CD4-positive, alpha-beta T cell treated with Interleukin-4 for 1 hour (primary cell): Measurements from ENCODE around the gene NUMBL.

Experiments used
- DNase-seq, 2 donors: peaks; one replicate each; pipeline ENCODE4 v3.0.0-alpha.2; 2020 to 2022

The NUMBL gene

DNA sequence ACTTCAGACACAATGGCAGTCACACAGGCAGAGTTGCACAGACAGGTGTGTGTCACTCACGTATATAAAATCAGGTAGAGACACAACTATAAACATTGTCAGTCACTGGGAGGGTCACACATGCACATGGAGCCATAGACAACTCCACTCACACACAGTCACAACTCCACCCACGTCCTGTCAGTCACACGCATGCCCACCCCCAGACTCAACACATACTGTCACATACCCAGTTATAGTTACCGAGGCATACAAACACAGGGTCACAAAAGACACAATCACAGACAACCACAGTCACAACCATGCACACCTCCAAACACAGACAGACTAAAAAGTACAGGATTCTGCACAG is 1.5 kb downstream of the NUMBL start:
- DNase-seq: no peak

DNA sequence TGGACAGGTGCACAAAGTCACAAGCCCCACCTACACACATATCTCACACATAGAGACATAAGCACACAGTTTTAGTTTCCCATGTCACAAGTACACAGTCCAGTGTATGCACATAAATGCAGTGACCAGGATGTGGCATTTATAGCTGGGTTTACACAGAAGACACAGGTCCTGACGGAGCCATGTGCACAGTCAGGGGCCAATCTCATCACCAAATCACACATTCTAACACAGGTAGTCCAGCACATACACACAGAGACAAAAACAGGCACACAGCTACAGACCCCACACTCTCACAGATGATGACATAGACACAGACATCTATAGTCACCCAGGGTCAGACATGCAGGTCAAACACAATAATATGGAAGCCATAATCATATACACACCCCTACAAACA is 2.1 kb downstream of the NUMBL start:
- no peak for DNase-seq

DNA sequence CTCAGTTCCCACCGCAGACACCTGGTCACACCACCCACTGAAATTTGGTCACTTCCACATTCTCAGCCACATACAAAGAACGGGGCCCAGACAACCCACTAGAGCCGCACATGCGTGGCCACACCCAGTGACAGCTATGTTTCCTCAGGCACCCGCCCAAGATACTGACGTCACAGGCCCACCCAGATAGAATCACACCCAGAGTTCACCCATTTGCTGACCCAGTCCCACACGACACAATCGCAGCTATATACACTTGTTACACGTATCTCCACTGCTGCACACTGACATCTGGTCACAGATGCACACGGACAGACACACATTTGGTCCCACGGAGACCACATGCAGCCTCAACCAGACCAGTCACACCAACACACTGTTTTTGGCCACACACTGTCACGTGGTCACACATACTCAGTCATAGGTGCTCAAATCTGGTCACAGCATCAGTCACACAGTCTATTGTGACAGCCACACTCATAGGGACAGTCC is 2.9 kb downstream of the NUMBL start:
- peak; percentile 56 to 84 for DNase-seq

DNA sequence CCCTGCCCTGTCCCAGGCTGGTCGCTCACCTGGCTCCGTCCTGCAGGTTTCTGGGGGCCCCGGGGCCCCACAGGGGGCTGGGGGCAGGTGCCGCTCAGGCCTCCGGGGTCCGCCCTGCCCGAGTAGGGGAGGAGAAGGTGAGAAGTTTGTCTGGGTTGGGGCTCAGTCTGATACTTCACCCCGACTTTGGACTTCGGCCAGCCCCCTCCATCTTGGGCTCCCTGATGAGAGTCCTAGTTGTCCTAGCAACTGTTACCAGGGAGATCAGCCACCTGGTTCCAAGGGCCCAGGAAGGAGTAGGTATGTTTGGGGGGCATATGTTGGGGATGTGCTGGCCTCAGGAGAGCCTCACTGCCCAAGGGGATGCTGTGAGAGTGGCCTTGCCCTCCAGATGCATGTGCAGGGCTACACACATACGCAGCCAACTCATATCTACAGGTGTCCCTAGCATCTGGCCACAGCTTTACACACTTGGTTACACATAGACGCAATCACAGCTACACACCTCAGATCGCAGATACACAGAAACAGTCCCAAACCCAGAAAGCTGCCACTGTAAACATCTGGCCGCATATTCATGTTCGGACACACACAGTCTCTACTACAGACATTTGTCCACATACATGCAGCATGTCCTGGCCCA is 3.4 kb downstream of the NUMBL start:
- DNase-seq: no peak

DNA sequence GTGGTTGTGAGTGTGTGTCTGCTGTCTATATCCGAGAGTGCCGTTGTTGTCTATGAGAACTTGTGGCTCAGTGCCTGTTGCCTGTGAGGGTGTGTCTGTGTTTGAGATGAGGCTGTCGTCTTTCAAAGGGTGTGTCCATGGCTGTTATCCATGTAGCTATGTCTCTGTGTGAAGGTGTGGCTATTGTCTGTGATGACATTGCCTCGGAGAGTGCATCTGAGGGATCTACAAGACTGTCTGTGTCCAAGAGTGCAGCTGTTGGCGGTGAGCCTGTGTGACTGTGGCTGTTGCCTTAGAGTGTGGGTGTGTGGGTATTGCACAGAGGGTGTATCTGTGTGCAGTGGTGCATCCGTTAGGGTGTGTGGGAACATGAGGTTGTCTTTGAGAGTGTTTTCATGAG is 4.9 kb downstream of the NUMBL start:
- no peak for DNase-seq

DNA sequence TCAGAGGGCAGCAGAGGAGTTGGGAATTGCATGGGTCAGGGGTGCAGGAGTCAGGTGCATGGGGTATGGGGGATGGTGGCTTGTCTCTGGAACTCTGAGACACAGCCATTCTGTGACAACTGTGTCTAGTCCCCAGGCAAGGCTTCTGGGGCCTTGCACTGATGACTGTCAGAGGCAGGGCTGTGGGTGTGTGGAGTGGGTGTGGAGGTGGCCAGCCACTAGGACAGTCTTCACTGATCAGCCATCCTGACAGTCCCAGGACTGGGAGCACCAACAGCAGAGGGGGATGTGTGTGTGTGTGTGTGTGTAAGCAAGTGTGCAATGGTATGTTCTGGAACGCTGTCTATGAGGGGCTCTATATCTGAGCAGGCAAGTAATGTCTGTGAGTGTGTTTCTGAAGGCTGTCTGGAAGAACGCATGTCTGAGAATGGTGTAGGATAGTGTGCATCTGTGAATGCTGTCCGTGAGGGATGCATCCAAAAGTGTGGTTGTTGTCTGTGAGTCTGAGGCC is 5.4 kb downstream of the NUMBL start:
- no peak for DNase-seq

DNA sequence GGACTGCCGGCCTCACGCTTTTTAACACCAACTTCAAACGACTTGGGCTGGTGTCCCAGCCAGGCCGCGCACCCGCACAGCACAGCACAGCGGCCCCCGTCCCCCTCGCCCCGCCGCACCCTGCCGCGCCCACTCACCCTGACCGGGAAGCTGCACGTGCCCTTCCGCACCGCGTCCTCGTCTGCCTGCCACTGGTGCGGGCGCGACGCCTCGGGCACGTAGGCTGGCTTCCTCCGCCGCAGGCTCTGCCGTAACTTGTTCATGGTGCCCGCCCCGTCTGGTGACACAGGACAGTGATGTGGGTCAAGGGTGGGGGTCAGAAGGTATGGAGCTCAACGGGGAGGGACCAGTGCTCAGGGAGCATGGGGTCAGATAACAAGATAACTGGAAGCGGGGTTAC is 6.2 kb downstream of the NUMBL start:
- DNase-seq: no peak

DNA sequence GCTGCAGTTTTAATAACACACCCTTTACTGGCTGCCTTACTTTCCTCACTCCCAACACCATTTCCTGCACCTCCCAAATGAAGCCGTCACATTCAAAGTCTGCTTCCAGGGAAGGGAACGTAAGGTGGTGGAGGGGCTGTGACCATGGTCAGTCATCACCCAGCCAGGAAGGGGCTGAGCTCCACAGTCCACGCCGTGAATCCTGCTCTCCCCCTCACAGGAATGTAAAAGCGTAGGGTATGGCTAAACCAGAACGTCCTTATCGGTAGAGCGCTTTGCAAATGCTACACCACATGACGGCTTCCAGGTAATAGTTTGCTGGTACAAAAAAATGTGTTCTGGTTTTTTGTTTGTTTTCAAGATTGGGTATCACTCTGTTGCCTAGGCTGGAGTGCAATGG is 7.0 kb downstream of the NUMBL start:
- DNase-seq: no peak

DNA sequence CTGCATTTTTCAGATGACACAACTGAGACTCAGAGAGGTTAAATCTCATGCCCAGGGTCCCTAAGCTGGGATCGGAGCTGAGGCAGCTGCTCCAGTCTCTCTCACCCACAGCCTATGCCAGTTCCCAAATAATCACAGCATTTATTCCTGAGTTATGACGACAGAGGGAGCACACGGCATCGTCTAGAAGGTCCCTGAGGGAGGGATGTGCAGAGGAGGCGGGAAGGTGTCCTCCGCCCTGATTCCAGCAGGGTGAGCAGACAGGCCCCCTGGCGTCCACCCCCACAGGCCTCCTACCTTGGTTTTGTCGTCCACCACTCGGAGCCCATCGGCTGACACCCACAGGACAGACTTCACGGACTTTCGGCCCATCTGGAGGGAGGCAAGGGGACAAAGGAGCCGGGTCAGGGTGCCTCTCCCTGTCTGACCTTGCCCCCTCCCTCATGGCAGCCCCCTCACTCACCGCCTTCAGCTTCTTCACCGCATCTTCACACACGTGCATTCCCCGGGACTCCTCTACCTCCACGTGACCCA is 8.0 kb downstream of the NUMBL start:
- DNase-seq: no peak

DNA sequence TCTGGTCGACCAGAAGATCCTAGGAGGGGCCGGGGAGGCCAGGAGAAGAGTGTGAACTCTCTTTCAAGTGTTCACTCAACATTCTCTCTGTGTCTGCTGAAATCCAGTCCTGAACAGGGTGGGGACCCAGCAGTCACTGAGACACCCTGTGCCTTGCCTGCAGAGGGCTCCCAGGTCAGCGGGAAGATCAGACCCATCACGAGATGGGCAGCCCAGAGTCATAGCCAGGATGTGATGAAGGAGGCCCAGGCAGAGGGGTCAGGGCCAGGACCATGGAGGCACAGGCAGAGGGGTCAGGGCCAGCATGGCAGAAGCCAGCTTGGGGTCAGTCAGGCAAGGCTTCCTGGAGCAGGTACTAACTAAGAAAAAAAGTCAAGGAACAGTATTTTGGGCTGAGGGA is 9.4 kb downstream of the NUMBL start:
- DNase-seq: no peak

DNA sequence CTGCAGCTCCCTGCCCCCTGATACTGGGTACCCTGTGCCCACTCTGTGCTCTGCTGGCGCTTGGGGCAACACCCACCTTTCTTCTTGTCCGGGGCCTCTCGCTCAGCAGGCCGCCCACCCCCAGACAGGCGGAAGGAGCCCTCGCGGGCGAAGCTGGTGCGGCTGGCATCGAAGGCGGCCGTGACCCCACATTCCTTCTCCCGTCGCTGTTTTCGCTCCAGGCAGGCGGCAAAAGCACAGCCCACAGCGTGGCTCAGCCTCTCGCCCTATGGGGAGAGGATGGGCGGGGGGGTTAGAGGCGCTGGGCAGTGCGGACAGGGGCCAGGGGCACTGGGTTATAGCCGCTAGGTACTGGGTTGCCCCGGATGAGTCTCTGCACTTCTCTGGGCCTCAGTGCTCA is 13.3 kb downstream of the NUMBL start:
- DNase-seq: no peak

DNA sequence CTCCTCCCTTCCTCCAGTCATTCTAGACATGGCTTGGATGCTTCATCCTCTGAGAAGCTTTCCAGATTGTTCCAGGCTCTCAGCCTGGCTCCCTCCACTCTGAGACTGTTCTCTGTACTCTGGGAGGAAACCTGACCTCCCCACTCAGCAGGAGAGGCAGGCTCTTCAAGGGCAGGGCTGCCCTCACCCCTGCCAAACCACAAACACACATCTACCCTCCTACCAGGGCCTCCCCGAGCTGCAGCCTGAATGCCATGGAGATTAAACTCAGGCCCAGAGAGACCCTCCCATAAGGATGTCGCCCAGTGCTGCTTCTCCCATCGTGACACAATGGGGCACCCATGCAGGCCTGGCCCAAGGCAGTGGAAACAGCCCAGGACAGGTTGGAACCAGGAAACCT is 16.2 kb downstream of the NUMBL start:
- DNase-seq: no peak

DNA sequence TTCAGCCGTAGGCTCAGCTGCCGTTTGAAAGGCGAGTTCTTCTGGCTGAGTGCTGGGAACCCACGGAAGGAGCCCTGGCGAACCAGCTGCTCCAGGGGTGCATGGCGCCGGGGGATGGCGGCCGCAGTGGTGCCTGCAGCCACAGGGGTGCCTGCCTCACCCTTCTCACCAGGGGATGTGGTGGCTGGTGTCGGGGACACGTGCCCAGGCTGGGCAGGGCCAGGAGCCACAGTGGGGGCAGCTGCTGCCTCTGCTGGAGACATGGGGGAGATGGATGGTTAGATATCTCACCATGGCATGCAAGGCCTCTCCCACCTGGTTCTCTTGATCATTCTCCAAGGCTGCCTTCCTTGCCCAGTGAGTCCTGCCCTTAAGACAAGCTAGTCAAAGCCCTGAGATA is 17.1 kb downstream of the NUMBL start:
- DNase-seq: peak; percentile 26

DNA sequence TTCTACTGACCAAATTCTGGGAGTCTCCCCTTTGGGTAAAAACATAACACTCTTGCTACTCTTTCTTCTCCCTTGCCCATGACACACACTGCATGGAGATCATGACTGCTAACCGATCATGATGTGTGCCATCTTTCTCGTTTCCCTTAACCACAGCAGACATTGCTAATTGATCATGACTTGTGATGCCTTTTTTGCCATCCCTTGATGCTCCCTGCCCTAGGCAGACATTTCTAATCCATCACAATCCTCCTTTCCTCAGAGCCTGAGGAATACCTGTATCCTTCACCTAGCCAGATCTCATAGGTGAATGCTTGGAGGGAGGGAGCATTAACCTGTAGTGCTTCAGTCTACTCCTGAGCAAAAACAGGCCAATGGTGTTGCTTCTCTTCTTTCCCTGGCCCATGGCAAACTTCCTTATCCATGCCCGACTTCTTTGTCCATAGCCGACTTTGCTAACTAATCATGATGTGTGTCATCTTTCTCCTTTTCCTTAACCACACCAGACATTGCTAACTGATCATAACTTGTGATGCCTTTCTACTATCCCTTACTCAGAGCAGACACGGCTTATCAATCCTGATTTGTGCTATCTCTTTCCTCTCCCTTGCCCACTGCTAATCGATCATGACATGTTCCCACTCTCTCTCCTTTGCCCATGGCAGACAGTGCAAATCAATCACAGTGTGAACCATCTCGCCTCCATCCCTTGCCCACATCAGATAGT is 17.7 kb downstream of the NUMBL start:
- no peak for DNase-seq

DNA sequence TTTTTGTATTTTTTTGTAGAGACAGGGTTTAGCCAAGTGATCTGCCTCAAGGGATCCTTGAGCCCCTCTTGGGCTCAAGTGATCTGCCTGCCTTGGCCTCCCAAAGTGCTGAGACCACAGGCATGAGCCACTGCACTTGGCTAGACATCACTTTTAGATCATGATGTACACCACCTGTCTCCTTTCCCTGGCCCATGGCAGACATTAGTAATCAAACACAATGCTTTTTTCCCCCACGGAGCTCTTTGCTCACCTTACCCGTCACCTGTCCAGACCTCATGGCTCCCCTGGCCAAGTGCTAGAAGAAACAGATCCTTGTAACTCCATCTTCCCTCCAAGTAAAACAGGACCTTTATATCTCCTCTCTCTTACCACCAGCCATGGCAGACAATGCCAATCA is 18.4 kb downstream of the NUMBL start:
- DNase-seq: no peak

DNA sequence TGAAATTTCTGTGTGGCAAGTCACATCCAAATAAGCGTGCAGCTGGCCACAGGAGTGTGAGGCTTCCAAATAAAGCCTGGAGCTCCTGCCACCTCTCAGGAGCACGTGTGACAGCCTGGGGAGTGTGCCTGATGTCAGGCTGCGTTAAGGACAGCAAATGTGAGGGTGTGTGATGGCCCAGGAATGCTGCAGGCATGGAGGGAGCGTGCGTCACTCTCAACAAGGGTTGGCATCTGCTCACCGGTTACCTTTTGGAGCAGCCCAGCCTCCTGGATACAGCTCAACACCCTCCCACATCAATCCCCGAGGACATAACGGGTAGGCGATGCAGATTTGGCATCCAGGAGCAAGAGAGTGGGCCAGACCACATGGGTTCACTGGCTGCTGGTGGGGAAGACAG is 19.0 kb downstream of the NUMBL start:
- DNase-seq: no peak

DNA sequence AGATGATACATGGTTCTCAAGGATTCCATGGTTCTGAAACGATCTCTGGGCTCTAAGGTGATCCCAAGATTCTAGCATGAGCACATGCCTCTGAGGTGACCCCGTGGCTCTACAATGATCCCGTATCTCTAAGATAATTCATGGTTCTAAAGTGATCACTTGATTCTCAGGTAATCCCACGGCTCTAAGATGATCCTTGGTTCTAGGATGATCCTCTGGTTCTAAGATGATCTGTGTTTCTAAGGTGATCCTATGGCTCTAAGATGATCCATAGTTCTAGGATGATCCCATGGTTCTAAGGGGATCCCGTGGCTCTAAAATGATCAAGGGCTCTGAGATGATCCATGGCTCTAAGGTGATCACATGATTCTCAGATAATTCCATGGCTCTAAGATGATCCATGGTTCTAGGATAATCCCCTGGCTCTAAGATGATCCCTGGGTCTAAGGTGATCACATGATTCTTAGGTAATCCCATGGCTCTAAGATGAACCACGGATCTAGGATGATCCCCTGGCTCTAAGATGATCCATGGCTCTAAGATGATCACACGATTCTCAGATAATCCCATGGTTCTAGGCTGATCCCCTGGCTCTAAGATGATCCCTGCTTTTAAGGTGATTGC is 21.3 kb downstream of the NUMBL start:
- no peak for DNase-seq

DNA sequence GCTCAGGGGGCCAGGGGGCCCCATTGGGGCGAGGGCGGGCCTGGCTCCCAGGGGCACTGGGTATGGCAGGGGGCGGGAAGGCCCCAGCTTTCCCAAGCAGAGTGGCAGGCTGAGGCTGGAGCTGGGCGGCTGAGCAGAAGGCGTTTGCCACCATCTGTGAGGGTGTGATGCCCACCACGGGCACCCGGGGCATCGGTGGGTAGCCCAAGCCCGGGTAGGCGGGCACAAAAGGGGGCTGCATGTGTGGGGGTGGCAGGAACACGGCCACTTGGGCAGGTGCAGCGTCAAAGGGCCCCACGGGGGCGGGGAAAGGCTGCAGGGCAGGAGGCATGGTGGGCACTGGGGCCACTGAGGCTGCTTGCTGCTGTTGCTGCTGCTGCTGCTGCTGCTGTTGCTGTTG is 22.8 kb downstream of the NUMBL start:
- no peak for DNase-seq

DNA sequence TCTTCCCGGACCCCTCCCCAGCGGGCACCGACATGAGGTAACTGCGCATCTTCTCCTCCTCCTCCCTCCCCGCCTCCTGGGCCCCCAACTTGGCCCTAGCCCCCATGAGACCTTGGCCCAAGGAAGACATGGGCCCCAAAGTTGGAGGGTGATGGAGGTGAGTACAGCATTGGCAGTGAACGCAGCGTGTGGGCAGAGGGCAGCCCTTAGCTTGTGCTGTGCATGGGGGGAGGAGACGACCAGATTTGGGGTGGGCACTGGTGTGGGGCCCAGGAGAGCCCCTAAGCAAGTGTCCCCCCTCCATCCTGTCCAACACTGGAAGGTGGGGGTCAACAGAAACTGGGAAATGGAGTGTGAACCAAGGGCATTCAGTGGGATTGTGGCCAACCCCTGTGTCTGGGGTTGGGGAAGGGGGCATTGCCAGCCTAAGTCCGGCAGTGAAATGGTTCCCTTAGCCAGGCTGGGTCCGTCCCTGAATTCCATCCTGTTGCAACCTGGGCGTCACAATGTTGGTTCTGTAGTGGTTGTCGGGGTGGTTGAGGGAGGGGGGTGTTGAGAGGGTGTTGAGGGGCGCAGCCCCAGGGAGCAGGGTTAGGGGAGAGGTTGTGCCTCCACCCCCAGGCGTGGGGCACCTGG is 23.5 kb downstream of the NUMBL start:
- no peak for DNase-seq

DNA sequence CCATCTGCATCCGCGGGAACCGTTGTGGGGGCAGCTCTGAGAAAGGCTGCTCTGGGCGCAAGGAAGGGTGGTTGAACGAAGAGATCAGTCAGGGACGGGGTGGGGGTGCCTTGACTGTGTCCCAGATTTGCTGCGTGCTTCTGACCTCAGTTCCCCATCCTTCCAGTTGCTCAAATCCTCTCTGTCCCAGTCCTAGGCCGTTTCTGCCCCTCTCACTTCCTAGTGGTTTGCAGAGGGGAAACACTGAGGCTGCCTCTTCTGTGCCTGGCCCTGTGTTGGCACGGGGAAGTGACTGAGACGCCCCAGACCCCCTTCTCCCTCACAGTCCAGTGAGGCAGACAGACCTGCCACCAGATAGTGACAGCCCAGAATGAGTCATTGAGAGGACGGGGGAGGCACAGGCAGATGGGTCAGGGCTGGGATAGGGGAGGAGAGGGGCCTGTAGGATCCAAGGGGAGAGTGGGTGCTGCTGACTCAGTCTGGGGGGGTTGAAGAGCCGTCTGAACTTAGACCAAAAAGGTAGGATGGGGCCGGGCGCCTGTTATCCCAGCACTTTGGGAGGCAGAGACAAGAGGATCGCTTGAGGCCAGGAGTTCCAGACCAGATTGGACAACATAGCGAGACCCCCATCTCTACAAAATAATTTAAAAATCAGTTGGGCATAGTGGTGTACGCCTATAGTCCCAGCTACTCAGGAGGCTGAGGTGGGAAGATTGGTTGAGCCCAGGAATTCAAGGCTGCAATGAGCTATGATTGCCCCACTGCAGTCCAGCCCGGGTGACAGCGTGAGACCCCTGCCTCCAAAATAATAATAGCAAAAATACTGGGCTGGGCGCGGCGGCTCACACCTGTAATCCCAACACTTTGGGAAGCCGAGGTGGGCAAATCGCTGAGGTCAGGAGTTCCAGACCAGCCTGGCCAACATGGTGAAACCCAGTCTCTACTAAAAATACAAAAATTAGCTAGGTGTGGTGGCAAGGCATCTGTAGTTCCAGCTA is 26.5 kb downstream of the NUMBL start:
- no peak for DNase-seq

DNA sequence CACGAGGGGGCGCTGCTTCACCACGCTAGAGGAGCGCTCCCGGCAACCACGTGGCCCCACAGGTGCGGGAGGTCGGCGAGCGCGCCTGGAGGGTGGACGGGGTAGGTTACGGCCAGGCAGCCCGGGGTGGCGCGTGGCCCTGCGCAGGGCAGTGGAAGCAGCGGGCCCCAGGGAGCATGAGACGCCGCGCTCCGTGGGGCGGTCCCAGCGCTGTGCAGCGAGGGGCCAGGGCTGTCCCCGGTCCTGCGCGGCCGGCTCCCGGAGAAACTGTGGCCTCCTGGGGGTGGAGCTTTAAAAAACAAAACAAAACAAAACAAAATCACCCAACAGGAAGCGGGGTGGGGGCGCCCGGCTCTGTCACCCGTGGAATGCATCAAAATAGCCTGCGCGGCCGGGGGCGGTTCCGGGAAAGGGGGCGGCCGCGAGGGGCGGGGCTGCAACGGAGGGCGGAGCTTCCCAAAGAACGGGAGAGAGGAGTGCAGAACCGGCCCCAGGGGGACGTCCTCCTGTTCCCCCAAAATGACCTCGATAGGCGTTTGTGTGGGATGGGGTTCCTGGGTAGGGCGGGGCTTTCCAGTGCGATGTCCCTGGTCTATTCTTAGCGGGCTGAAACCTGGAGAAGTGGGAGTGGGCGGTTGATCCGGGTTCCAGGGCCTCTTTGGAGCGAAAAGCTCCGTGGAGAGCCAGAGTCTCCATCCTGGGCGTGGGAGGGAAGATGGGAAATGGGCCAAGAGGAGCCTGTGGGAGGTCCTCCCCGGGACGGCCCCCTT is 27.3 kb downstream of the NUMBL start:
- peak; percentile 89 to 90 for DNase-seq
